Erythroblast (primary cell): ENCODE data around the gene HPN.

Experiments
- GATA1 ChIP-seq: IDR thresholded peaks from 2 replicates; pipeline ENCODE4 v1.6.1; 2011; ENCODE audit warnings: low read depth, mild to moderate bottlenecking, control low read depth, low read length, moderate library complexity
- POLR2A ChIP-seq: IDR thresholded peaks from 2 replicates; pipeline ENCODE4 v1.6.1; 2011; ENCODE audit warnings: mild to moderate bottlenecking, low read length

- no peak for TF ChIP-seq POLR2A
- no peak for TF ChIP-seq GATA1
These were observed 23.1 kb upstream of the HPN start for GRCh38 chr19:35018379-35018778.
